WTC11 (cell line): ENCODE measurements around the gene GPR108. TPM values are rescaled to one million over a fixed set of nuclear protein-coding genes. Genes with fewer than 3 reads are reported as not detected.
A peak's percentile ranks its signal among the peaks of the same experiment; 100 is the strongest.
"Not testable (repeated sequence)": the region's sequence is repeated elsewhere in the genome, so short reads cannot be mapped to it uniquely, and the experiment has no call there.

Experiments used
- ATAC-seq: fragments of 200-7000 bp; cut with Tn5 transposase; 2 replicates; pipeline ENCODE4 v1.10.0; 2021; ENCODE audit warnings: mild to moderate bottlenecking, moderate library complexity
- CTCF ChIA-PET: fragments of 300-600 bp; sonication (Branson Sonifier 250); formaldehyde crosslinking; loops from one replicate; lab custom pipeline; 2021; ENCODE audit warnings: antibody characterized with exemption; lab: Charles Lee
- POLR2A ChIA-PET: fragments of 350-600 bp; sonication (Branson Sonifier 250); formaldehyde crosslinking; loops from one replicate; lab custom pipeline; 2021; ENCODE audit warnings: antibody characterized with exemption; lab: Charles Lee
- DNase-seq: peaks from one replicate; pipeline ENCODE4 v3.0.0; 2021; ENCODE audit warnings: low spot score
- H3K27ac Mint-ChIP-seq: 2 replicates; pipeline ENCODE4 v1.8.0; 2021; ENCODE audit warnings: mixed read lengths
- H3K27me3 Mint-ChIP-seq: 2 replicates; pipeline ENCODE4 v1.8.0; 2021; ENCODE audit warnings: low read depth, mild to moderate bottlenecking, moderate library complexity, mixed read lengths
- H3K36me3 Mint-ChIP-seq: 2 replicates; pipeline ENCODE4 v1.8.0; 2021; ENCODE audit warnings: mixed read lengths
- H3K4me1 Mint-ChIP-seq: 2 replicates; pipeline ENCODE4 v1.8.0; 2022; ENCODE audit warnings: mixed read lengths
- H3K4me3 Mint-ChIP-seq: 2 replicates; pipeline ENCODE4 v1.8.0; 2021; ENCODE audit warnings: mild to moderate bottlenecking, moderate library complexity, mixed read lengths
- H3K9me3 Mint-ChIP-seq: 2 replicates; pipeline ENCODE4 v1.8.0; 2021; ENCODE audit warnings: mixed read lengths
- ARID4B ChIP-seq: sonication (generic); formaldehyde crosslinking; IDR thresholded peaks from 2 replicates; pipeline ENCODE4 v1.8.0; 2023; ENCODE audit warnings: missing genetic modification reagents, mild to moderate bottlenecking, borderline replicate concordance
- E2F4 ChIP-seq: sonication (generic); formaldehyde crosslinking; IDR thresholded peaks from 2 replicates; pipeline ENCODE4 v1.8.1; 2022; ENCODE audit warnings: low read depth, mild to moderate bottlenecking, moderate library complexity, missing genetic modification reagents, borderline replicate concordance
- FOXK1 ChIP-seq: sonication (generic); formaldehyde crosslinking; IDR thresholded peaks from 2 replicates; pipeline ENCODE4 v1.8.0; 2022; ENCODE audit warnings: mild to moderate bottlenecking, moderate library complexity, missing genetic modification reagents
- FOXP4 ChIP-seq: sonication (generic); formaldehyde crosslinking; IDR thresholded peaks from 2 replicates; pipeline ENCODE4 v1.8.0; 2022; ENCODE audit warnings: mild to moderate bottlenecking, missing genetic modification reagents
- JAZF1 ChIP-seq: fragments of 250-450 bp; sonication (Bioruptor Pico); IDR thresholded peaks from 2 replicates; pipeline ENCODE4 v1.9.0; 2021; ENCODE audit warnings: moderate library complexity, mild to moderate bottlenecking, inconsistent platforms
- MAX ChIP-seq: sonication (generic); formaldehyde crosslinking; IDR thresholded peaks from 2 replicates; pipeline ENCODE4 v1.8.0; 2022; ENCODE audit warnings: mild to moderate bottlenecking, missing genetic modification reagents
- NFE2L1 ChIP-seq: sonication (generic); formaldehyde crosslinking; IDR thresholded peaks from 2 replicates; pipeline ENCODE4 v1.8.1; 2023; ENCODE audit warnings: missing genetic modification reagents
- PRRX2 ChIP-seq: fragments of 250-450 bp; sonication (Bioruptor Pico); IDR thresholded peaks from 2 replicates; pipeline ENCODE4 v1.8.0; 2021; ENCODE audit warnings: mild to moderate bottlenecking
- SP1 ChIP-seq: sonication (generic); formaldehyde crosslinking; conservative IDR thresholded peaks from 2 replicates; pipeline ENCODE4 v1.8.1; 2022; ENCODE audit warnings: missing genetic modification reagents
- TEAD1 ChIP-seq: sonication (generic); formaldehyde crosslinking; IDR thresholded peaks from 2 replicates; pipeline ENCODE4 v1.8.0; 2022; ENCODE audit warnings: mild to moderate bottlenecking, missing genetic modification reagents
- TEAD4 ChIP-seq: sonication (generic); formaldehyde crosslinking; IDR thresholded peaks from 2 replicates; pipeline ENCODE4 v1.8.0; 2022; ENCODE audit warnings: mild to moderate bottlenecking, missing genetic modification reagents
- ZNF219 ChIP-seq: sonication (generic); formaldehyde crosslinking; IDR thresholded peaks from 2 replicates; pipeline ENCODE4 v1.8.0; 2023; ENCODE audit warnings: missing genetic modification reagents, mild to moderate bottlenecking, borderline replicate concordance
- total RNA-seq: library from RNA; stranded (reverse); gene quantifications from 3 replicates; pipeline ENCODE4 v1.2.3, GENCODE V29; 2021

The GPR108 gene
- total RNA-seq, 1 experiment from 2014 or later = 48.7 TPM

- Mint-ChIP-seq H3K4me3 (peak overlapping the region; percentile 89), H3K9me3 (peaks cover 4% of the 10 kb centered on the region; the same call in 1 of the 2 replicates), H3K4me1 (peaks cover 17% of the 10 kb centered on the region), H3K27me3 (no peaks in the 10 kb centered on the region; the same call in 1 of the 2 replicates), H3K27ac (peak overlapping the region; percentile 100), H3K36me3 (peaks cover 9% of the 10 kb centered on the region)
- peak; percentile 63 for ATAC-seq
- POLR2A ChIA-PET = interaction anchor here (1.1 to 4.5 kb wide), 3 partner anchors 13 to 341 kb away, joined by 4 to 40 read pairs (median 19); partner anchors contain the start of genes GPR108 and KHSRP
- CTCF ChIA-PET = interaction anchor here (0.5 to 4.0 kb wide), 6 partner anchors 12 to 198 kb away, joined by 3 to 26 read pairs (median 4); partner anchors contain the start of gene TRIP10
- TF ChIP-seq FOXP4 (CRISPR knock-in tag) = no peak
- TF ChIP-seq FOXK1 (CRISPR knock-in tag) = 0 out of 2 replicates have a peak, but pooled peaks have one; percentile 52
- no peak for TF ChIP-seq JAZF1 (CRISPR knock-in tag)
- TF ChIP-seq NFE2L1 (CRISPR knock-in tag) = no peak
- TF ChIP-seq TEAD1 (CRISPR knock-in tag) = peak; percentile 94; the same call in 1 of the 2 replicates
- 0 out of 2 replicates have a peak, but pooled peaks have one; percentile 38 for TF ChIP-seq ARID4B (CRISPR knock-in tag)
- peak; percentile 68; the same call in 1 of the 2 replicates for TF ChIP-seq SP1 (CRISPR knock-in tag)
- TF ChIP-seq E2F4 (CRISPR knock-in tag) = no peak
- no peak for TF ChIP-seq PRRX2 (CRISPR knock-in tag)
- 0 out of 2 replicates have a peak, but pooled peaks have one; percentile 44 for TF ChIP-seq MAX (CRISPR knock-in tag)
- 0 out of 2 replicates have a peak, but pooled peaks have one; percentile 81 for TF ChIP-seq TEAD4 (CRISPR knock-in tag)
- no peak for TF ChIP-seq ZNF219
- DNase-seq = peak; percentile 90
Measured at GRCh38 chr19:6765738-6766356, 28.5 kb upstream of the GPR108 start.

- H3K4me3 Mint-ChIP-seq, H3K27me3 Mint-ChIP-seq, ATAC-seq, CTCF ChIA-PET, H3K27ac Mint-ChIP-seq, POLR2A ChIA-PET, DNase-seq, H3K9me3 Mint-ChIP-seq: not testable (repeated sequence)
- Mint-ChIP-seq H3K36me3 (peaks cover 19% of the 10 kb centered on the region), H3K4me1 (peaks cover 17% of the 10 kb centered on the region)
Measured at GRCh38 chr19:6762253-6762797, 24.9 kb upstream of the GPR108 start.
